DMS153 treated with DMSO at 0.1 percent for 48 hours (cell line): Measurements from ENCODE around the gene CD84.
"Not testable (repeated sequence)": the region's sequence is repeated elsewhere in the genome, so short reads cannot be mapped to it uniquely, and the experiment has no call there.

Source experiments
- DNase-seq: peaks from one replicate; lab custom pipeline; 2025; ENCODE audit not compliant: unreplicated experiment; lab: John Stamatoyannopoulos, UW

Gene CD84

GRCh38 chr1:160575112-160575664 lies 4.1 kb downstream of the CD84 start:
- no peak for DNase-seq

GRCh38 chr1:160570840-160571239 lies 8.5 kb downstream of the CD84 start:
- DNase-seq: no peak

GRCh38 chr1:160569806-160570205 lies 9.5 kb downstream of the CD84 start:
- no peak for DNase-seq

- DNase-seq: no peak
Measured at GRCh38 chr1:160567858-160568682, 11.2 kb downstream of the CD84 start.

- DNase-seq: no peak
Measured at GRCh38 chr1:160567341-160567740, 12.0 kb downstream of the CD84 start.

GRCh38 chr1:160565564-160565963 lies 13.7 kb downstream of the CD84 start:
- no peak for DNase-seq

- DNase-seq: not testable (repeated sequence)
Measured at GRCh38 chr1:160563230-160563629, 16.1 kb downstream of the CD84 start.

GRCh38 chr1:160562745-160563144 lies 16.6 kb downstream of the CD84 start:
- DNase-seq: not testable (repeated sequence)

- no peak for DNase-seq
Measured at GRCh38 chr1:160560806-160561205, 18.5 kb downstream of the CD84 start.

GRCh38 chr1:160560045-160560705 lies 19.1 kb downstream of the CD84 start:
- DNase-seq: no peak

- not testable (repeated sequence) for DNase-seq
Measured at GRCh38 chr1:160559437-160559836, 19.9 kb downstream of the CD84 start.

GRCh38 chr1:160558660-160559380 lies 20.5 kb downstream of the CD84 start:
- no peak for DNase-seq

GRCh38 chr1:160553778-160554177 lies 25.5 kb downstream of the CD84 start:
- DNase-seq: no peak

GRCh38 chr1:160552425-160552824 lies 26.9 kb downstream of the CD84 start:
- no peak for DNase-seq

GRCh38 chr1:160550572-160551034 lies 28.7 kb downstream of the CD84 start:
- DNase-seq: no peak

- DNase-seq: no peak
Measured at GRCh38 chr1:160549665-160550006, 29.7 kb downstream of the CD84 start.

GRCh38 chr1:160548960-160549664 lies 30.2 kb downstream of the CD84 start:
- DNase-seq: no peak

- no peak for DNase-seq
Measured at GRCh38 chr1:160548183-160548582, 31.1 kb downstream of the CD84 start.

- no peak for DNase-seq
Measured at GRCh38 chr1:160547422-160547821, 31.9 kb downstream of the CD84 start.

GRCh38 chr1:160546942-160547341 lies 32.4 kb downstream of the CD84 start:
- DNase-seq: no peak

- no peak for DNase-seq
Measured at GRCh38 chr1:160544647-160545046, 34.6 kb downstream of the CD84 start.
